Neural cell (in vitro differentiated cells): Measurements from ENCODE around the gene CRHR1. TPM values are rescaled to one million over a fixed set of nuclear protein-coding genes. Genes with fewer than 3 reads are reported as not detected.

Experiments used
- H2AFZ ChIP-seq: fragments of 200-600, 300-800 bp; sonication (generic), shearing (Covaris generic); 2 replicates; pipeline ENCODE4 v1.6.0; 2014; ENCODE audit warnings: low read depth, mild to moderate bottlenecking, antibody characterized with exemption, low read length, moderate library complexity
- H3F3A ChIP-seq: fragments of 200-600 bp; shearing (Covaris generic); 2 replicates; pipeline ENCODE4 v1.6.1; 2016; ENCODE audit warnings: mild to moderate bottlenecking, moderate library complexity, mixed read lengths, antibody characterized with exemption, low read length; ENCODE audit not compliant: insufficient read depth, poor library complexity, severe bottlenecking
- H3K27ac ChIP-seq: fragments of 200-600, 300-800 bp; sonication (generic), shearing (Covaris generic); 2 replicates; pipeline ENCODE4 v1.5.1; 2014; ENCODE audit warnings: mild to moderate bottlenecking, low read length, moderate library complexity
- H3K27me3 ChIP-seq: fragments of 300-800, 200-600 bp; sonication (generic), shearing (Covaris generic); 2 replicates; pipeline ENCODE4 v1.6.0; 2014; ENCODE audit warnings: mild to moderate bottlenecking, low read depth, low read length, moderate library complexity; ENCODE audit not compliant: insufficient read depth
- H3K36me3 ChIP-seq: fragments of 300-800, 200-600 bp; sonication (generic), shearing (Covaris generic); 2 replicates; pipeline ENCODE4 v1.5.1; 2014; ENCODE audit warnings: mild to moderate bottlenecking, antibody characterized with exemption, low read length, moderate library complexity; ENCODE audit not compliant: insufficient read depth
- H3K4me2 ChIP-seq: fragments of 300-800, 200-600 bp; sonication (generic), shearing (Covaris generic); 2 replicates; pipeline ENCODE4 v1.6.0; 2014; ENCODE audit warnings: mild to moderate bottlenecking, low read length
- H3K4me3 ChIP-seq: fragments of 300-800, 200-600 bp; sonication (generic), shearing (Covaris generic); 2 replicates; pipeline ENCODE4 v1.5.1; 2014; ENCODE audit warnings: mild to moderate bottlenecking, low read length, moderate library complexity
- H3K79me2 ChIP-seq: fragments of 200-600 bp; shearing (Covaris generic); replicated peaks from 2 replicates; pipeline ENCODE4 v1.6.0; 2014; ENCODE audit warnings: mild to moderate bottlenecking, low read length, moderate library complexity; ENCODE audit not compliant: insufficient read depth
- H3K9ac ChIP-seq: fragments of 300-800, 200-600 bp; sonication (generic), shearing (Covaris generic); 2 replicates; pipeline ENCODE4 v1.6.1; 2016; ENCODE audit warnings: mild to moderate bottlenecking, low read length, mixed read lengths
- H3K9me2 ChIP-seq: fragments of 200-600 bp; shearing (Covaris generic); 2 replicates; pipeline ENCODE4 v1.6.1; 2016; ENCODE audit warnings: mild to moderate bottlenecking, low read length, mixed read lengths; ENCODE audit not compliant: insufficient read depth
- H3K9me3 ChIP-seq: fragments of 200-600, 300-800 bp; sonication (generic), shearing (Covaris generic); 2 replicates; pipeline ENCODE4 v1.6.1; 2016; ENCODE audit warnings: mild to moderate bottlenecking, mixed run types, low read length, moderate library complexity, mixed read lengths
- H4K20me1 ChIP-seq: fragments of 200-600 bp; shearing (Covaris generic); 2 replicates; pipeline ENCODE4 v1.6.1; 2016; ENCODE audit warnings: mild to moderate bottlenecking, mixed run types; ENCODE audit not compliant: insufficient read depth
- EP300 ChIP-seq: fragments of 450-650 bp; conservative IDR thresholded peaks from 2 replicates; pipeline ENCODE4 v1.6.1; 2014; ENCODE audit warnings: antibody characterized with exemption, mild to moderate bottlenecking, moderate library complexity; ENCODE audit not compliant: poor library complexity, severe bottlenecking
- EZH2 ChIP-seq: fragments of 200-600, 300-800 bp; shearing (Covaris generic), sonication (generic); IDR thresholded peaks from 2 replicates; pipeline ENCODE4 v1.6.1; 2014; ENCODE audit warnings: antibody characterized with exemption, low read length, borderline replicate concordance, mild to moderate bottlenecking; ENCODE audit not compliant: insufficient read depth, poor library complexity, severe bottlenecking
- MXI1 ChIP-seq: fragments of 450-650 bp; conservative IDR thresholded peaks from 2 replicates; pipeline ENCODE4 v1.6.1; 2014; ENCODE audit warnings: antibody characterized with exemption, mild to moderate bottlenecking; ENCODE audit not compliant: poor library complexity, severe bottlenecking
- POLR2AphosphoS5 ChIP-seq: IDR thresholded peaks from 2 replicates; pipeline ENCODE4 v1.6.1; 2012
- RAD21 ChIP-seq: fragments of 450-650 bp; conservative IDR thresholded peaks from 2 replicates; pipeline ENCODE4 v1.6.1; 2014; ENCODE audit warnings: antibody characterized with exemption, mild to moderate bottlenecking, moderate library complexity
- REST ChIP-seq: IDR thresholded peaks from 2 replicates; pipeline ENCODE4 v1.6.1; 2012; ENCODE audit warnings: borderline replicate concordance
- SMC3 ChIP-seq: fragments of 450-650 bp; conservative IDR thresholded peaks from 2 replicates; pipeline ENCODE4 v1.6.1; 2014; ENCODE audit warnings: antibody characterized with exemption, mild to moderate bottlenecking, moderate library complexity; ENCODE audit not compliant: poor library complexity
- TAF1 ChIP-seq: IDR thresholded peaks from 2 replicates; pipeline ENCODE4 v1.6.1; 2012; ENCODE audit warnings: low read depth
- polyA plus RNA-seq: library from polyadenylated mRNA; depleted of rRNA; stranded (reverse); fragments of >200 nt; gene quantifications from 2 replicates; pipeline ENCODE4 v1.2.3, GENCODE V29; 2014
- TF ChIP-seq, protein P1 (sequence below): fragments of 450-650 bp; IDR thresholded peaks from 2 replicates; pipeline ENCODE4 v1.5.1; 2014; ENCODE audit warnings: antibody characterized with exemption, mild to moderate bottlenecking, moderate library complexity; ENCODE audit not compliant: poor library complexity, severe bottlenecking

The CRHR1 gene
- polyA plus RNA-seq, 1 donor from 2014 or later, result 4.5 TPM

- Histone ChIP-seq H2AFZ (no peak overlapping the region), H3K9me2 (no peaks in the 10 kb centered on the region), H3K27me3 (no peaks in the 10 kb centered on the region), H3K36me3 (no peaks in the 10 kb centered on the region), H3K4me2 (no peak overlapping the region), H3K27ac (no peak overlapping the region), H3K9ac (no peak overlapping the region), H3K79me2 (no peaks in the 10 kb centered on the region), H4K20me1 (no peaks in the 10 kb centered on the region), H3F3A (no peaks in the 10 kb centered on the region), H3K9me3 (no peaks in the 10 kb centered on the region), H3K4me3 (no peak overlapping the region)
- TF ChIP-seq POLR2AphosphoS5 (no peak), EZH2 (no peak), EP300 (no peak), SMC3 (no peak), REST (no peak), TAF1 (no peak), MXI1 (no peak), RAD21 (no peak)
- TF ChIP-seq, protein P1, sequence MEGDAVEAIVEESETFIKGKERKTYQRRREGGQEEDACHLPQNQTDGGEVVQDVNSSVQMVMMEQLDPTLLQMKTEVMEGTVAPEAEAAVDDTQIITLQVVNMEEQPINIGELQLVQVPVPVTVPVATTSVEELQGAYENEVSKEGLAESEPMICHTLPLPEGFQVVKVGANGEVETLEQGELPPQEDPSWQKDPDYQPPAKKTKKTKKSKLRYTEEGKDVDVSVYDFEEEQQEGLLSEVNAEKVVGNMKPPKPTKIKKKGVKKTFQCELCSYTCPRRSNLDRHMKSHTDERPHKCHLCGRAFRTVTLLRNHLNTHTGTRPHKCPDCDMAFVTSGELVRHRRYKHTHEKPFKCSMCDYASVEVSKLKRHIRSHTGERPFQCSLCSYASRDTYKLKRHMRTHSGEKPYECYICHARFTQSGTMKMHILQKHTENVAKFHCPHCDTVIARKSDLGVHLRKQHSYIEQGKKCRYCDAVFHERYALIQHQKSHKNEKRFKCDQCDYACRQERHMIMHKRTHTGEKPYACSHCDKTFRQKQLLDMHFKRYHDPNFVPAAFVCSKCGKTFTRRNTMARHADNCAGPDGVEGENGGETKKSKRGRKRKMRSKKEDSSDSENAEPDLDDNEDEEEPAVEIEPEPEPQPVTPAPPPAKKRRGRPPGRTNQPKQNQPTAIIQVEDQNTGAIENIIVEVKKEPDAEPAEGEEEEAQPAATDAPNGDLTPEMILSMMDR, result no peak
Measured at GRCh38 chr17:45775576-45776011, 8.5 kb upstream of the CRHR1 start.

DNA sequence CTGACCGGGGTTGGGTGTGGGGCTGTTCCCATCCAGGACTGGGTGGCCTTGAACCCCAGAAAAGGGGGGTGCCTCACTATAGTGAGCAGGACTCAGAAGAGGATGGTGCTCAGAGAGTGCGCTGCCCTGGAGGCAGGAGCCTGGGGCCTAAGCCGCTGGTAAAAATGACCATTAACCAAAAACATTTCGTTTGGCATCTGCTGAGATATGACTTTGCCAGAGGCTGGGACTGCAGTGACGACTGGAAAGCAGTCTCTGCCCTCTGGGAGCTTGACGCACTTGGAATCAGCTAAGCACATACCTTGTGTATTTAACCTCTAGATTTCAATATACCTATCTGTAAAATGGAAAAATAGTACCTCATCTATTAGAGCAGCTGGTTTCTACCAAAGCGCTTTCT, 7.2 kb upstream of the CRHR1 start:
- H3K4me2 ChIP-seq, result no peak overlapping the region
- no peak overlapping the region for H3K27ac ChIP-seq
- TF ChIP-seq, protein P1, result no peak
- TF ChIP-seq REST, result no peak
- TF ChIP-seq EP300, result no peak
- no peak for TF ChIP-seq RAD21
- H3K9me3 ChIP-seq, result no peaks in the 10 kb centered on the region
- H3K9me2 ChIP-seq, result no peaks in the 10 kb centered on the region
- no peak overlapping the region for H3K9ac ChIP-seq
- H3K27me3 ChIP-seq, result no peaks in the 10 kb centered on the region
- no peaks in the 10 kb centered on the region for H3F3A ChIP-seq
- H2AFZ ChIP-seq, result no peak overlapping the region
- no peaks in the 10 kb centered on the region for H3K79me2 ChIP-seq
- no peak overlapping the region for H3K4me3 ChIP-seq
- no peaks in the 10 kb centered on the region for H4K20me1 ChIP-seq
- no peaks in the 10 kb centered on the region for H3K36me3 ChIP-seq
